Gastroesophageal sphincter (tissue), 4 donors: ENCODE data around the gene TBCE. TPM values are rescaled to one million over a fixed set of nuclear protein-coding genes. Genes with fewer than 3 reads are reported as not detected.

Experiments used
- ATAC-seq: fragments of 150-250 bp; one replicate; pipeline ENCODE4 v1.9.1; 2016; ENCODE audit warnings: mild to moderate bottlenecking, moderate library complexity
- H3K27ac ChIP-seq, 4 donors: fragments of 200-600 bp; sonication (generic) in 3 of 4; 1 replicate in 3 of 4; 2 replicates in 1 of 4; pipeline ENCODE4 v1.5.1; 2016 to 2019
- H3K27me3 ChIP-seq: fragments of 200-600 bp; sonication (generic); one replicate; pipeline ENCODE4 v1.5.1; 2019
- H3K36me3 ChIP-seq, 2 donors: fragments of 200-600 bp; sonication (generic); one replicate each; pipeline ENCODE4 v1.5.1; 2019; ENCODE audit warnings: control low read depth in 1 of 2
- H3K4me1 ChIP-seq, 3 donors: fragments of 200-600 bp; sonication (generic); 1 replicate in 2 of 3; 2 replicates in 1 of 3; pipeline ENCODE4 v1.5.1; 2016 to 2019; ENCODE audit warnings: control low read depth in 2 of 3
- H3K4me3 ChIP-seq, 2 donors: fragments of 200-600 bp; sonication (generic); one replicate each; pipeline ENCODE4 v1.5.1; 2019; ENCODE audit warnings: mild to moderate bottlenecking in 1 of 2, moderate library complexity in 1 of 2
- H3K9me3 ChIP-seq, 3 donors: fragments of 200-600 bp; sonication (generic); one replicate each; pipeline ENCODE4 v1.5.1; 2017 to 2019; ENCODE audit warnings: control low read depth in 2 of 3
- EP300 ChIP-seq: sonication (generic); formaldehyde crosslinking; IDR thresholded peaks from one replicate; pipeline ENCODE4 v1.6.1; 2017; ENCODE audit warnings: antibody characterized with exemption, mild to moderate bottlenecking
- POLR2A ChIP-seq, 2 donors: fragments of 450-650 bp; IDR thresholded peaks; one replicate each; pipeline ENCODE4 v1.6.1; 2017; ENCODE audit warnings: antibody characterized with exemption in 2 of 2, mild to moderate bottlenecking in 2 of 2, moderate library complexity in 1 of 2
- POLR2AphosphoS5 ChIP-seq: sonication (generic); formaldehyde crosslinking; IDR thresholded peaks from one replicate; pipeline ENCODE4 v1.6.1; 2017; ENCODE audit warnings: antibody characterized with exemption
- WGBS, 2 donors: methylation state at CpG; one replicate each; pipeline ENCODE4 v1.1.5; 2018; ENCODE audit warnings: low coverage in 1 of 2; 5-methylcytosine and 5-hydroxymethylcytosine counted together
- total RNA-seq, 4 donors: library from RNA; depleted of rRNA; stranded (reverse); fragments of >200 nt; gene quantifications; one replicate each; pipeline ENCODE4 v1.1.0, GENCODE V29; 2016
- TF ChIP-seq, protein P1 (sequence below), 4 experiments: fragments of 200-600 bp in 2 of 4; fragments of 450-650 bp in 2 of 4; sonication (generic) in 1 of 4; IDR thresholded peaks; one replicate each; pipeline ENCODE4 v1.5.1; 2017 to 2019; ENCODE audit warnings: antibody characterized with exemption in 4 of 4, mild to moderate bottlenecking in 2 of 4, moderate library complexity in 2 of 4

TBCE gene
- total RNA-seq, 4 donors from 2014 or later = 13.9 to 22.7 (median 15.4) TPM

DNA sequence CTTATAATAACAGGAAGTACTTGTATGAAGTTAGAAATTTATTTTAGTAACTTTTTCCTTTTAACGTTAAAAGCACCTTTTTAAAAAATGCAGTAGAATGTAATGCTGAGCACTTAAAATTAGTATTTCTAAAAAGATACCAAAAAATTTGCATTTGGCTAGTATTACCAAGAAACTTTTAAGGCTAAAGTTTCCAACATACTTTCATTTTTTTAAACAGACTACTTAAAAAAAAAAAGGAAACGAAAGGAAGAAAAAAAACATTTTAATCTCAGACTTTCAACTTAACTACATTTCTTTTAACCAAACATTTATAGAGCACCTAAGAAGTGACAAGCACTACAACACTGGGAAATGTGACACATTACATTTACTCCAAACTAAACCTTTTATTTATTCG, 42.1 kb upstream of the TBCE start:
- H3K9me3 ChIP-seq = no peaks in the 10 kb centered on the region
- peak overlapping the region in 1 of 4 donors; percentile 6 for H3K27ac ChIP-seq
- peak overlapping the region in 1 of 2 donors; percentile 93 for H3K4me3 ChIP-seq
- peaks cover 5 to 75% (median 19%) of the 10 kb centered on the region in 3 donors for H3K4me1 ChIP-seq
- TF ChIP-seq EP300 (no peak), POLR2A (IDR thresholded peaks at IDR 0.05) (no peak), POLR2AphosphoS5 (no peak)
- TF ChIP-seq, protein P1, sequence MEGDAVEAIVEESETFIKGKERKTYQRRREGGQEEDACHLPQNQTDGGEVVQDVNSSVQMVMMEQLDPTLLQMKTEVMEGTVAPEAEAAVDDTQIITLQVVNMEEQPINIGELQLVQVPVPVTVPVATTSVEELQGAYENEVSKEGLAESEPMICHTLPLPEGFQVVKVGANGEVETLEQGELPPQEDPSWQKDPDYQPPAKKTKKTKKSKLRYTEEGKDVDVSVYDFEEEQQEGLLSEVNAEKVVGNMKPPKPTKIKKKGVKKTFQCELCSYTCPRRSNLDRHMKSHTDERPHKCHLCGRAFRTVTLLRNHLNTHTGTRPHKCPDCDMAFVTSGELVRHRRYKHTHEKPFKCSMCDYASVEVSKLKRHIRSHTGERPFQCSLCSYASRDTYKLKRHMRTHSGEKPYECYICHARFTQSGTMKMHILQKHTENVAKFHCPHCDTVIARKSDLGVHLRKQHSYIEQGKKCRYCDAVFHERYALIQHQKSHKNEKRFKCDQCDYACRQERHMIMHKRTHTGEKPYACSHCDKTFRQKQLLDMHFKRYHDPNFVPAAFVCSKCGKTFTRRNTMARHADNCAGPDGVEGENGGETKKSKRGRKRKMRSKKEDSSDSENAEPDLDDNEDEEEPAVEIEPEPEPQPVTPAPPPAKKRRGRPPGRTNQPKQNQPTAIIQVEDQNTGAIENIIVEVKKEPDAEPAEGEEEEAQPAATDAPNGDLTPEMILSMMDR (IDR thresholded peaks at IDR 0.05) = no peak
- H3K27me3 ChIP-seq = no peaks in the 10 kb centered on the region
- 8 to 12% methylated on average over 3 of the region's 3 CpGs for WGBS, 2 donors
- ATAC-seq = no peak
- H3K36me3 ChIP-seq = no peaks in the 10 kb centered on the region

DNA sequence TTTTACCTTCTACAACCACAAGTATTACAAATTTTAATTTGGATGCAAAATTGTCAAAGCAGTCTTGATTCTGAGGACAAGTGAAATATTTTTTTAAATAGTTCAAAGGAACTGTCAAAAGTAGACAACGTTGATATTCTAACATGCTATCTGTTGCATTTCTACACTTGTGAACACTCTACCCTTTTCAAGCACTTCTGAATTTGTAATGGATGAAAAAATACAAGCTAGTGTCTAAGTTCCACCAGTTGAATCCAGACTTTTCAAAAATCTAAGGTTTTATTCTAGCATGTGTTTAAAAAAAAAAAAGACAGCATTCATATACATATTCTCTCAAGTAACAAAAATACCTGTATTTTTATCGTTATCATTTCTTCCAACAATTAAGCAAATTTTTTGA, 41.4 kb upstream of the TBCE start:
- TF ChIP-seq, protein P1 (IDR thresholded peaks at IDR 0.05) = no peak
- TF ChIP-seq EP300 (no peak), POLR2A (IDR thresholded peaks at IDR 0.05) (no peak), POLR2AphosphoS5 (no peak)
- Histone ChIP-seq H3K27ac (peak overlapping the region in 2 of 4 donors; percentile 97 to 99), H3K4me3 (peak overlapping the region in 1 of 2 donors; percentile 93), H3K4me1 (peaks cover 12 to 75% (median 19%) of the 10 kb centered on the region in 3 donors), H3K9me3 (no peaks in the 10 kb centered on the region), H3K27me3 (no peaks in the 10 kb centered on the region), H3K36me3 (no peaks in the 10 kb centered on the region)
- ATAC-seq = no peak
- WGBS, 2 donors = 12 to 18% methylated on average over 2 of the region's 2 CpGs

DNA sequence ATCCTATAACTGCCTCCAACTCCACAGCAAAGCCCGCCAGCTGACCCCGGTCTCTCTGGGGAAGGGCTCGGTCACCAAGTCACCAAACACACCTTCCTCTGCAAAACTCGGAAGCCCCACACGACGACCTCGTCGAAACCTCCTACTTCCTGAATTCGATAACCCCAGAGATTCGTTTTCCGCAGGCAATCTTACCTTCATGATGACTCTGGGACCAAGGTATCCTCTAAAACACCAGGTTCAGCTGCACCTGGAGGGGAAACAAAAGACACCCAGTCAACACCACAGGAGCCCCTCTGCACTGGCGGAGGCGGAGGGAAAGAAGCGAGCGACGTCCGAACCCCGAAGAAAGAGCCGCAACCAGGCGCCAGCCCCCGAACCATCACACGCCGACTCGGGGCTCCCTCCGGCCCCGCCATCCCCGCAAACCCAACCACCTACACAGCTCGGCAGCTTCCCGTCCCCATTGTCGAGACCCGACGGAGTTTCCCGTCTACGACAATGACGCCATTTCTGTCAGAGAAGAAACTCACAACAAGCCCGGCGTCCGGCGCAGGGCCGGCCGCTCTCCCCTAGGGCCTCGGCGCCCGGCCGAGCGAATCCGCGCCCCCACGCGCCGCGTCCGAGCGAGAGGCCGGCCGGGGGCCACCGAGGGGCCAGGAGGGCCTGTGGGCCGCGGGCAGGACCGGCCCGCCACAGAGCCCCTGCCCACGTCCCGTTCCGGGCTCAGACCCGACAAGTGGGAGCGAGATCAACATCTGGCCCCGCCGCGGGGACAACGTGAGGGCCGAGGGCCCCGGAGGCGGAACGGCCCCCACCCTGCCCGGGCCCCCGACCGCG, 40.3 kb upstream of the TBCE start:
- TF ChIP-seq POLR2A (IDR thresholded peaks at IDR 0.05) = no peak
- TF ChIP-seq, protein P1 (IDR thresholded peaks at IDR 0.05) = peak in 1 of 4 experiments; percentile 27

DNA sequence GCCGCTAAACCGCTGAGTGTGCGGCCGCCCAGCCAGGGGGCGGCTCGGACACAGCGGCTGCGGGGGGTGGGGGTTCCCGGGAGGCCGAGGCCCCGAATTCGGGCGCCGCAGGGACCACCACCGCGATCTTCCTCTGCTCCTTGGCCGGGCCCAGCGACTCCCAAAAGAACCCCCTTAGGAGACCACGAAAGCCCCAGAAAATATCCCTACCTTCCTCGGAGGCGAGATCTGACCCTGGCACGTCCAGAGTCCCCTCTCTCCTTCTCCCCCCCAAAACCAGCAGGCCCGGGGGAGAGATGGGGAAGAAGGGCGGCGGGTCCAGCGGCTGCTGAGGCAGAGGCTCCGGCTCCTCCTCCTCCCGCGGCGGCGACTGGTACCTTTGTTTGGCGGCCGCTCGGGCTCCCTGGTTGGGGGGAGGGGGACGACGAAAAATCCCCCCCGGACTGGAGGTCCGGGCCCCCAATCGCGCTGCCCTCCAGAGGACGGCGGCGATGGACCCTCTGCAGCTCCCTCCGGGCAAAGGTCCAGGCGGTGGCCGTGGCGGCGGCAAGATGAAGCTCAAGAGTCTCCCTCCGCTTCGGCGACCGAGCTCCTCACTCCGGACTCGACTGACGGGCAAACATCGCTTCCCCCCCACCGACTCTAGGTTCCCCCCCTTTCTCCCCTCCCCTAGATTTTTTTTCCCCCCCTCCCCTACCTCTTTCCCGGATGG, 39.5 kb upstream of the TBCE start, which contains the start of gene ARID4B:
Gene ARID4B, minus strand, starts transcription at position 621 of the 712 bp plus-strand sequence. CDS start 1,260 bp downstream, outside the sequence.
- H3K27ac ChIP-seq = peak within 1 kb of the TSS; percentile 95 to 99 (median 98)
- peaks cover 12 to 75% (median 27%) of the 10 kb centered on the region in 3 donors for H3K4me1 ChIP-seq

More for the DNA sequence above, 40.3 kb upstream of the TBCE start:
- Histone ChIP-seq H3K4me3 (peak overlapping the region; percentile 74 to 93), H3K9me3 (no peaks in the 10 kb centered on the region), H3K4me1 (peaks cover 12 to 75% (median 22%) of the 10 kb centered on the region in 3 donors), H3K36me3 (no peaks in the 10 kb centered on the region), H3K27me3 (no peaks in the 10 kb centered on the region), H3K27ac (peak overlapping the region; percentile 95 to 99 (median 98))
- ATAC-seq = no peak
- 1 to 3% methylated on average over 8 to 17 of the region's 78 CpGs for WGBS, 2 donors

More for the DNA sequence above, 39.5 kb upstream of the TBCE start, which contains the start of gene ARID4B:
- ATAC-seq = peak; percentile 22
- Histone ChIP-seq H3K27me3 (no peaks in the 10 kb centered on the region), H3K4me3 (peak within 1 kb of the TSS; percentile 74 to 93), H3K36me3 (no peaks in the 10 kb centered on the region), H3K9me3 (no peaks in the 10 kb centered on the region)
- TF ChIP-seq POLR2AphosphoS5 (peak; percentile 81), POLR2A (IDR thresholded peaks at IDR 0.05) (peak; percentile 72 to 75), EP300 (no peak)
- TF ChIP-seq, protein P1 (IDR thresholded peaks at IDR 0.05) = no peak
- 2% methylated on average over 12 of the region's 58 CpGs; no CpG with 5 or more reads in 1 of the 2 donors for WGBS, 2 donors
